HEK293 (cell line): Measurements from ENCODE around the gene KRTAP5-5.
A peak's percentile ranks its signal among the peaks of the same experiment; 100 is the strongest.

ENCODE experiments used
- CTCF ChIA-PET: fragments of 350-600 bp; formaldehyde crosslinking; extraction: SDS; loops from one replicate; lab custom pipeline; 2021; ENCODE audit warnings: antibody characterized with exemption; lab: Yijun Ruan, JAX
- POLR2A ChIA-PET: fragments of 300-600 bp; formaldehyde crosslinking; extraction: SDS; loops from one replicate; lab custom pipeline; 2020; ENCODE audit warnings: antibody characterized with exemption, inconsistent platforms; lab: Yijun Ruan, JAX
- H3K27ac ChIP-seq: fragments of 200-500 bp; sonication (Bioruptor generic); 2 replicates; pipeline ENCODE4 v1.5.1; 2014; ENCODE audit warnings: low read depth, low read length, control low read depth, inconsistent platforms; ENCODE audit errors: extremely low read depth
- H3K36me3 ChIP-seq, 2 experiments: fragments of 200-500 bp in 1 of 2; sonication (Bioruptor generic) in 1 of 2; 1 replicate in 1 of 2; 2 replicates in 1 of 2; pipeline ENCODE4 v1.5.1; 2014 to 2017; ENCODE audit warnings: inconsistent platforms in 2 of 2, low read length in 2 of 2; ENCODE audit not compliant: control insufficient read depth in 2 of 2, insufficient read depth in 1 of 2
- H3K4me1 ChIP-seq: fragments of 200-500 bp; sonication (Bioruptor generic); 2 replicates; pipeline ENCODE4 v1.5.1; 2014; ENCODE audit warnings: mild to moderate bottlenecking, low read length, inconsistent platforms; ENCODE audit not compliant: control insufficient read depth, insufficient read depth
- H3K4me3 ChIP-seq: 2 replicates; pipeline ENCODE4 v1.5.1; 2011; ENCODE audit warnings: low read depth, mild to moderate bottlenecking, control low read depth, low read length, moderate library complexity
- H3K9me3 ChIP-seq: fragments of 200-500 bp; sonication (Bioruptor generic); 2 replicates; pipeline ENCODE4 v1.5.1; 2014; ENCODE audit warnings: low read depth, low read length, inconsistent platforms; ENCODE audit not compliant: control insufficient read depth, insufficient read depth
- IKZF3 ChIP-seq: fragments of 450-650 bp; IDR thresholded peaks from 2 replicates; pipeline ENCODE4 v1.5.0; 2018; ENCODE audit warnings: missing biosample characterization, mild to moderate bottlenecking, missing genetic modification characterization, moderate library complexity
- PRDM1 ChIP-seq: fragments of 450-650 bp; formaldehyde crosslinking; IDR thresholded peaks from 2 replicates; pipeline ENCODE4; 2016; ENCODE audit warnings: missing biosample characterization, missing genetic modification characterization
- REPIN1 ChIP-seq: fragments of 450-650 bp; formaldehyde crosslinking; IDR thresholded peaks from 2 replicates; pipeline ENCODE4 v1.5.1; 2017; ENCODE audit warnings: missing biosample characterization, missing genetic modification characterization, low read depth
- SCRT2 ChIP-seq: fragments of 450-650 bp; formaldehyde crosslinking; IDR thresholded peaks from 2 replicates; pipeline ENCODE4 v1.5.1; 2016; ENCODE audit warnings: missing biosample characterization, missing genetic modification characterization
- ZBTB48 ChIP-seq: fragments of 450-650 bp; formaldehyde crosslinking; IDR thresholded peaks from 2 replicates; pipeline ENCODE4 v1.5.1; 2016; ENCODE audit warnings: missing biosample characterization, missing genetic modification characterization
- ZNF133 ChIP-seq: fragments of 450-650 bp; formaldehyde crosslinking; IDR thresholded peaks from 2 replicates; pipeline ENCODE4 v1.5.1; 2016; ENCODE audit warnings: missing biosample characterization, missing genetic modification characterization
- ZNF274 ChIP-seq, 2 experiments: fragments of 200-500 bp in 1 of 2; fragments of 450-650 bp in 1 of 2; sonication (Bioruptor generic) in 1 of 2; formaldehyde crosslinking in 1 of 2; IDR thresholded peaks; 2 replicates each; pipeline versions ENCODE4 v1.5.1 to v1.6.1; 2014 to 2016; ENCODE audit warnings: borderline replicate concordance in 1 of 2, inconsistent platforms in 1 of 2, low read length in 1 of 2, missing biosample characterization in 1 of 2, missing genetic modification characterization in 1 of 2
- ZNF366 ChIP-seq: fragments of 450-650 bp; formaldehyde crosslinking; conservative IDR thresholded peaks from 2 replicates; pipeline ENCODE4 v1.5.1; 2016; ENCODE audit warnings: missing biosample characterization, missing genetic modification characterization
- ZNF391 ChIP-seq: fragments of 450-650 bp; formaldehyde crosslinking; IDR thresholded peaks from 2 replicates; pipeline ENCODE4 v1.5.1; 2016; ENCODE audit warnings: low read depth, missing biosample characterization, missing genetic modification characterization, borderline replicate concordance
- ZNF394 ChIP-seq: fragments of 450-650 bp; formaldehyde crosslinking; IDR thresholded peaks from 2 replicates; pipeline ENCODE4 v1.5.1; 2016; ENCODE audit warnings: missing biosample characterization, missing genetic modification characterization, mild to moderate bottlenecking, moderate library complexity, borderline replicate concordance
- ZNF404 ChIP-seq: fragments of 450-650 bp; formaldehyde crosslinking; IDR thresholded peaks from 2 replicates; pipeline ENCODE4 v1.5.1; 2017; ENCODE audit warnings: missing biosample characterization, missing genetic modification characterization
- ZNF473 ChIP-seq: fragments of 450-650 bp; formaldehyde crosslinking; IDR thresholded peaks from 2 replicates; pipeline ENCODE4 v1.5.1; 2017; ENCODE audit warnings: missing biosample characterization, missing genetic modification characterization
- ZNF585B ChIP-seq: fragments of 450-650 bp; formaldehyde crosslinking; IDR thresholded peaks from 2 replicates; pipeline ENCODE4 v1.5.1; 2016; ENCODE audit warnings: missing biosample characterization, missing genetic modification characterization
- ZNF701 ChIP-seq: fragments of 450-650 bp; formaldehyde crosslinking; IDR thresholded peaks from 2 replicates; pipeline ENCODE4 v1.5.1; 2016; ENCODE audit warnings: missing biosample characterization, missing genetic modification characterization
- ZSCAN23 ChIP-seq: fragments of 450-650 bp; formaldehyde crosslinking; IDR thresholded peaks from 2 replicates; pipeline ENCODE4 v1.5.1; 2016; ENCODE audit warnings: missing biosample characterization, missing genetic modification characterization
- TF ChIP-seq, protein P1 (sequence below): fragments of 450-650 bp; formaldehyde crosslinking; IDR thresholded peaks from 2 replicates; pipeline ENCODE4 v1.5.1; 2016; ENCODE audit warnings: missing biosample characterization, missing genetic modification characterization
- TF ChIP-seq, protein P2 (sequence below): fragments of 450-650 bp; formaldehyde crosslinking; IDR thresholded peaks from 2 replicates; pipeline ENCODE4 v1.5.1; 2016; ENCODE audit warnings: missing biosample characterization, missing genetic modification characterization
- TF ChIP-seq, protein P3 (sequence below): fragments of 450-650 bp; formaldehyde crosslinking; IDR thresholded peaks from 2 replicates; pipeline ENCODE4 v1.5.1; 2017; ENCODE audit warnings: missing biosample characterization, missing genetic modification characterization
- TF ChIP-seq, protein P4 (sequence below): fragments of 450-650 bp; formaldehyde crosslinking; IDR thresholded peaks from 2 replicates; pipeline ENCODE4; 2016; ENCODE audit warnings: missing biosample characterization, missing genetic modification characterization

Gene KRTAP5-5

DNA sequence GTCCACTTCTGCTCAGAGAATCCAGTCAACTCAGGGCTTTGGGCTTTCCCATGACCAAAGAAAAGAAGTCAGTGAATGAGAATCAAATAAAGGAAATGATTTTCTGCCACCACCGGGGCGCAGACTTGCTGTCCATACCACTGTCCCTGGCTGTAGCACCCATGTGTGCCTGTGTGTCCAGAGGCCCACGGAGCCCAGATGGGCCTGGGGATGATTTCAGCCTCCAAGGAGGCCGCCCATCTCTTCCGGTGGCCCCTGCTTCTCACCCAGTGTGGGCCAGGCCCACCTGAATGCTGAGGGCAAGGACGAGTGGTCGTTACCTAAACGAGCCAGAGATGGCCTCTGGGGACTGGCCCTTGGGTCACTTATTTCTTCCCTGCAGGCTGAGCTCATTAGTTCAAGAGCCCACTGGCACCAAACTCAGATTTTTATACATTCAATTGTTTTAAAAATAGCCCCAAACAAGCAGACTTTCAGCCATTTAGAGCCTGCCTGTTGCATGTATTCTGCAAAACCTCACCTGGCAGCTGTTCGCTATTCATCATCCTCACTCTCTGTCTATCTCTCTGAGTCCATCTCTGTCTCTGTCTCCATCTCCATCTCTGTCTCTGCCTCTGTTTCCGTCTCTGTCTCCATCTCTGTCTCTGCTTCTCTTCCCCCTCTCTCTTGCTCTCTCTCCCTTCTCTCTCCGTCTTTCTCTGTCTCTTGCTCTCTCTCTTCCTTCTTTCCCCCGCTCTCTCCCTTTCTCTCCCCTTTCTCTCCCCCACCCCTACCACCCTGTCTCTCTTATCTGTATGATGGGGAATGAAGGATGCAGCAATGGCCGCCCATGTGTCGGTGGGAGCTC, 24.2 kb downstream of the KRTAP5-5 start:
- Histone ChIP-seq H3K27ac (no peak overlapping the region), H3K4me1 (no peaks in the 10 kb centered on the region), H3K36me3 (no peaks in the 10 kb centered on the region), H3K4me3 (no peak overlapping the region), H3K9me3 (no peaks in the 10 kb centered on the region)
- ChIA-PET POLR2A (interaction anchor here (1.3 kb wide), 1 partner anchor 498 kb away, joined by 4 read pairs; no protein-coding TSS in a partner anchor), CTCF (interaction anchor here (0.5 to 6.4 kb wide), 25 partner anchors 10 to 621 kb away, joined by 3 to 138 read pairs (median 10); partner anchors contain the start of genes KRTAP5-6 and SYT8)
- TF ChIP-seq PRDM1 (tag by site-specific recombination) (peak; percentile 92), ZNF391 (tag by site-specific recombination) (no peak), ZSCAN23 (tag by site-specific recombination) (no peak), SCRT2 (tag by site-specific recombination) (peak; percentile 39), ZNF473 (no peak), ZNF366 (0 out of 2 replicates have a peak, but pooled peaks have one; percentile 18)

DNA sequence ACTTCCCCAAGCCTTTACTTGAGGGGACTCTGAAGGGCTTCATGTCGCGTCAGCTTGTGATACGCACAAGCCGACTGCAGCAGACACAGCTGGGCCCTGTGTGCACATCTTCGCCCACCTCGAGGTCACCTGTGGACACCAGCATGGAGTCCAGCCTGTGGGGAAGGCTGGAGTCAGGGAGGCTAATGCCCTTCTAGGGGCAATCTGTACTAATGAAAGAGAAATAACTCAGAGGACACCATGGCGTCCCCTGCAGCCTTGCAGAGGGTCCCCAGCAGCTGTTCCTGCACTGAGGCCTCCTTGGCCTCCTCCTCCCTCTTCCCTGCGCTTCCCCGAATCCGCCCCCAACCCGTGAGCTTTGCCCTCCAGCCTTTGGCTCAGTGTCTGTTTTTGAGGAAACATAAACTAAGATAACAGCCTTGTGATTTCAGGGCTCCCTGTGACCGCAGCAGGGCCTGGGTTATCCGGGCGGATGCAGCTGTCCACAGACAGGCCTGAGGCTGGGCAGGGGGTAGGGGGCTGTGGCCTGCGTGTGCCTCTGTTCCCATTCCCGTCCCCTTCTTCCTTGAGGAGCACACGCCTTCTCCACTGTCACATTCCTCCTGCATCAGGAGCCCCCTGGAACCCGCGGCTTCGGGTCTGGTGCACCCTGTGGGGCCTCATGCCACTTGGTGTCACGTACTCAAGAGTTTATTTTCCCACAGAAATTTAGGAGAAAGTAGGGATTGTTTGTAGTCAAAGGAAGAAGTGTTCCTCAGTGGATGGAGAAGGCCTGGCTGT, 25.0 kb downstream of the KRTAP5-5 start:
- Histone ChIP-seq H3K27ac (no peak overlapping the region), H3K9me3 (no peaks in the 10 kb centered on the region), H3K4me3 (no peak overlapping the region), H3K36me3 (no peaks in the 10 kb centered on the region), H3K4me1 (no peaks in the 10 kb centered on the region)
- ChIA-PET POLR2A (interaction anchor here (0.5 kb wide), 1 partner anchor 25 kb away, joined by 8 read pairs; no protein-coding TSS in a partner anchor), CTCF (interaction anchor here (0.5 to 6.4 kb wide), 12 partner anchors 15 to 502 kb away, joined by 3 to 138 read pairs (median 16); partner anchors contain the start of gene SYT8)
- no peak for TF ChIP-seq ZNF701 (tag by site-specific recombination)
- no peak for TF ChIP-seq ZNF473
- no peak for TF ChIP-seq ZNF274 (IDR thresholded peaks at IDR 0.05; ENCODE audit: low read length)
- no peak for TF ChIP-seq ZNF274 (tag by site-specific recombination; IDR thresholded peaks at IDR 0.05; ENCODE audit: borderline replicate concordance)
- TF ChIP-seq, protein P1, sequence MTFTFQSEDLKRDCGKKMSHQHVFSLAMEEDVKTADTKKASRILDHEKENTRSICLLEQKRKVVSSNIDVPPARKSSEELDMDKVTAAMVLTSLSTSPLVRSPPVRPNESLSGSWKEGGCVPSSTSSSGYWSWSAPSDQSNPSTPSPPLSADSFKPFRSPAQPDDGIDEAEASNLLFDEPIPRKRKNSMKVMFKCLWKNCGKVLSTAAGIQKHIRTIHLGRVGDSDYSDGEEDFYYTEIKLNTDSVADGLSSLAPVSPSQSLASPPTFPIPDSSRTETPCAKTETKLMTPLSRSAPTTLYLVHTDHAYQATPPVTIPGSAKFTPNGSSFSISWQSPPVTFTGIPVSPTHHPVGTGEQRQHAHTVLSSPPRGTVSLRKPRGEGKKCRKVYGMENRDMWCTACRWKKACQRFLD (tag by site-specific recombination), result no peak
- TF ChIP-seq, protein P2, sequence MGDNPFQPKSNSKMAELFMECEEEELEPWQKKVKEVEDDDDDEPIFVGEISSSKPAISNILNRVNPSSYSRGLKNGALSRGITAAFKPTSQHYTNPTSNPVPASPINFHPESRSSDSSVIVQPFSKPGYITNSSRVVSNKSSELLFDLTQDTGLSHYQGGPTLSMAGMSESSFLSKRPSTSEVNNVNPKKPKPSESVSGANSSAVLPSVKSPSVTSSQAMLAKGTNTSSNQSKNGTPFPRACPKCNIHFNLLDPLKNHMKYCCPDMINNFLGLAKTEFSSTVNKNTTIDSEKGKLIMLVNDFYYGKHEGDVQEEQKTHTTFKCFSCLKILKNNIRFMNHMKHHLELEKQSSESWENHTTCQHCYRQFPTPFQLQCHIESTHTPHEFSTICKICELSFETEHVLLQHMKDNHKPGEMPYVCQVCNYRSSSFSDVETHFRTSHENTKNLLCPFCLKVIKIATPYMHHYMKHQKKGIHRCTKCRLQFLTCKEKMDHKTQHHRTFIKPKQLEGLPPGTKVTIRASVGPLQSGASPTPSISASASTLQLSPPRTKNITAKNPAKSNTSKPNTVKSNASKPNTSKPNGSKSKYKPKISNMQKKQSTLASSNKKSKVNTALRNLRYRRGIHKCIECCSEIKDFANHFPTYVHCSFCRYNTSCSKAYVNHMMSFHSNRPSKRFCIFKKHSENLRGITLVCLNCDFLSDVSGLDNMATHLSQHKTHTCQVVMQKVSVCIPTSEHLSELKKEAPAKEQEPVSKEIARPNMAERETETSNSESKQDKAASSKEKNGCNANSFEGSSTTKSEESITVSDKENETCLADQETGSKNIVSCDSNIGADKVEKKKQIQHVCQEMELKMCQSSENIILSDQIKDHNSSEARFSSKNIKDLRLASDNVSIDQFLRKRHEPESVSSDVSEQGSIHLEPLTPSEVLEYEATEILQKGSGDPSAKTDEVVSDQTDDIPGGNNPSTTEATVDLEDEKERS (tag by site-specific recombination), result no peak
- no peak for TF ChIP-seq ZNF133 (tag by site-specific recombination)
- TF ChIP-seq, protein P3, sequence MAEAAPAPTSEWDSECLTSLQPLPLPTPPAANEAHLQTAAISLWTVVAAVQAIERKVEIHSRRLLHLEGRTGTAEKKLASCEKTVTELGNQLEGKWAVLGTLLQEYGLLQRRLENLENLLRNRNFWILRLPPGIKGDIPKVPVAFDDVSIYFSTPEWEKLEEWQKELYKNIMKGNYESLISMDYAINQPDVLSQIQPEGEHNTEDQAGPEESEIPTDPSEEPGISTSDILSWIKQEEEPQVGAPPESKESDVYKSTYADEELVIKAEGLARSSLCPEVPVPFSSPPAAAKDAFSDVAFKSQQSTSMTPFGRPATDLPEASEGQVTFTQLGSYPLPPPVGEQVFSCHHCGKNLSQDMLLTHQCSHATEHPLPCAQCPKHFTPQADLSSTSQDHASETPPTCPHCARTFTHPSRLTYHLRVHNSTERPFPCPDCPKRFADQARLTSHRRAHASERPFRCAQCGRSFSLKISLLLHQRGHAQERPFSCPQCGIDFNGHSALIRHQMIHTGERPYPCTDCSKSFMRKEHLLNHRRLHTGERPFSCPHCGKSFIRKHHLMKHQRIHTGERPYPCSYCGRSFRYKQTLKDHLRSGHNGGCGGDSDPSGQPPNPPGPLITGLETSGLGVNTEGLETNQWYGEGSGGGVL (tag by site-specific recombination), result no peak
- TF ChIP-seq, protein P4, sequence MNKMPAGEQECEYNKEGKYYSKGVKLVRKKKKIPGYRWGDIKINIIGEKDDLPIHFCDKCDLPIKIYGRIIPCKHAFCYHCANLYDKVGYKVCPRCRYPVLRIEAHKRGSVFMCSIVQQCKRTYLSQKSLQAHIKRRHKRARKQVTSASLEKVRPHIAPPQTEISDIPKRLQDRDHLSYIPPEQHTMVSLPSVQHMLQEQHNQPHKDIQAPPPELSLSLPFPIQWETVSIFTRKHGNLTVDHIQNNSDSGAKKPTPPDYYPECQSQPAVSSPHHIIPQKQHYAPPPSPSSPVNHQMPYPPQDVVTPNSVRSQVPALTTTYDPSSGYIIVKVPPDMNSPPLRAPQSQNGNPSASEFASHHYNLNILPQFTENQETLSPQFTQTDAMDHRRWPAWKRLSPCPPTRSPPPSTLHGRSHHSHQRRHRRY (tag by site-specific recombination), result no peak
- no peak for TF ChIP-seq ZNF404 (tag by site-specific recombination)
- no peak for TF ChIP-seq ZNF585B (tag by site-specific recombination)
- TF ChIP-seq ZBTB48 (tag by site-specific recombination), result no peak
- TF ChIP-seq IKZF3 (tag by site-specific recombination), result no peak
- TF ChIP-seq REPIN1, result no peak
- TF ChIP-seq ZNF394 (tag by site-specific recombination), result no peak
